GM23338 (cell line): ENCODE data around the gene CAMSAP1.

Experiments used
- CREB1 ChIP-seq: fragments of 250-450 bp; sonication (Bioruptor Pico); IDR thresholded peaks from 2 replicates; pipeline ENCODE4 v1.5.0; 2020; ENCODE audit warnings: low read depth, mild to moderate bottlenecking, moderate library complexity
- EZH2 ChIP-seq: fragments of 200-600 bp; sonication (generic); IDR thresholded peaks from one replicate; pipeline ENCODE4 v1.8.0; 2017; ENCODE audit warnings: antibody characterized with exemption, mild to moderate bottlenecking, low read depth; ENCODE audit not compliant: unreplicated experiment
- EZH2phosphoT487 ChIP-seq: fragments of 200-600 bp; sonication (generic); IDR thresholded peaks from one replicate; pipeline ENCODE4 v1.8.1; 2018; ENCODE audit warnings: antibody characterized with exemption; ENCODE audit not compliant: unreplicated experiment
- JUNB ChIP-seq: IDR thresholded peaks from one replicate; pipeline ENCODE4 v1.6.1; 2016; ENCODE audit warnings: antibody characterized with exemption; ENCODE audit not compliant: unreplicated experiment
- POLR2AphosphoS5 ChIP-seq: IDR thresholded peaks from 2 replicates; pipeline ENCODE4 v1.6.1; 2016; ENCODE audit warnings: antibody characterized with exemption, low read depth
- TF ChIP-seq, protein P1 (sequence below), 2 experiments: fragments of 200-600 bp in 1 of 2; sonication (generic) in 1 of 2; conservative IDR thresholded peaks; 2 replicates each; pipeline versions ENCODE4 v1.5.1 to v1.6.1; 2016 to 2017; ENCODE audit warnings: antibody characterized with exemption in 2 of 2, low read depth in 2 of 2, mild to moderate bottlenecking in 2 of 2, moderate library complexity in 1 of 2
- TF ChIP-seq, protein P2 (sequence below): IDR thresholded peaks from one replicate; pipeline ENCODE4 v1.6.1; 2018; ENCODE audit warnings: antibody characterized with exemption; ENCODE audit not compliant: unreplicated experiment

DNA sequence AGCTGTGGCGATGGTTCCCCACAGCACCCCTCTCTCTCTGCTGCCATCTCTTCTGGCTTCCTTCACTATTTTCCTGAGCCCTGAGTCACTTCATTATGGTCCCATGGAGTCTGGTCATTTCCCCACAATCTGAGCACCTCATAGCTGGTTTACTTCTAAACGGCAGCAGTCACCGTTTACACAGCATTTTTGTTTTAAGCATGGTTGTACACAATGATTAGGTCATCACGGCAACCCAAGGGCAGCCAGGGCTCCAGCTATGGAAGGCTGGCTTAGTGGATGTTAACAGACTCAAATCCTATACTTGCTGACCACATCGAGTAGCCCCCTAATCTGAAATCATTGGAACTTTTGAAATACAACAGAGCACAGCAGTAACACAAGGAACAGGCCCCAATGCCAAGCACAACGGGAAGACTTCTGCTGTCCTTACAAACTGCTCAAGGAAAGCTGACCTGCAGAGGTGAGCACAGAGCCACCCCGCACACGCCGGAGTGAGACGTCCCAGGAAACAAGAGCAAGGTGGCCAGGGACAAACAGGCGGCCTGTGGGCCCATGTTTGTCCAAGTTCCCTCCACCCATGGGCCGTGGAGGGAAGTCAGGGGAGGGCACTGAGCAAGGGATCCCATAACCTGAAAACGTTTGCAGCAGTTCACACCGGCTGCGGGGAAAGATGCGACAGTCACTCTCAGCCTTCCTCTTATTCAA is 22.9 kb downstream of the CAMSAP1 start:
- TF ChIP-seq EZH2phosphoT487 (no peak), POLR2AphosphoS5 (no peak), CREB1 (CRISPR knock-in tag) (no peak), EZH2 (no peak), JUNB (no peak)
- TF ChIP-seq, protein P1, sequence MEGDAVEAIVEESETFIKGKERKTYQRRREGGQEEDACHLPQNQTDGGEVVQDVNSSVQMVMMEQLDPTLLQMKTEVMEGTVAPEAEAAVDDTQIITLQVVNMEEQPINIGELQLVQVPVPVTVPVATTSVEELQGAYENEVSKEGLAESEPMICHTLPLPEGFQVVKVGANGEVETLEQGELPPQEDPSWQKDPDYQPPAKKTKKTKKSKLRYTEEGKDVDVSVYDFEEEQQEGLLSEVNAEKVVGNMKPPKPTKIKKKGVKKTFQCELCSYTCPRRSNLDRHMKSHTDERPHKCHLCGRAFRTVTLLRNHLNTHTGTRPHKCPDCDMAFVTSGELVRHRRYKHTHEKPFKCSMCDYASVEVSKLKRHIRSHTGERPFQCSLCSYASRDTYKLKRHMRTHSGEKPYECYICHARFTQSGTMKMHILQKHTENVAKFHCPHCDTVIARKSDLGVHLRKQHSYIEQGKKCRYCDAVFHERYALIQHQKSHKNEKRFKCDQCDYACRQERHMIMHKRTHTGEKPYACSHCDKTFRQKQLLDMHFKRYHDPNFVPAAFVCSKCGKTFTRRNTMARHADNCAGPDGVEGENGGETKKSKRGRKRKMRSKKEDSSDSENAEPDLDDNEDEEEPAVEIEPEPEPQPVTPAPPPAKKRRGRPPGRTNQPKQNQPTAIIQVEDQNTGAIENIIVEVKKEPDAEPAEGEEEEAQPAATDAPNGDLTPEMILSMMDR (conservative IDR thresholded peaks at IDR 0.05; ENCODE audit: low read depth in 2 of 2), result no peak
- TF ChIP-seq, protein P2, sequence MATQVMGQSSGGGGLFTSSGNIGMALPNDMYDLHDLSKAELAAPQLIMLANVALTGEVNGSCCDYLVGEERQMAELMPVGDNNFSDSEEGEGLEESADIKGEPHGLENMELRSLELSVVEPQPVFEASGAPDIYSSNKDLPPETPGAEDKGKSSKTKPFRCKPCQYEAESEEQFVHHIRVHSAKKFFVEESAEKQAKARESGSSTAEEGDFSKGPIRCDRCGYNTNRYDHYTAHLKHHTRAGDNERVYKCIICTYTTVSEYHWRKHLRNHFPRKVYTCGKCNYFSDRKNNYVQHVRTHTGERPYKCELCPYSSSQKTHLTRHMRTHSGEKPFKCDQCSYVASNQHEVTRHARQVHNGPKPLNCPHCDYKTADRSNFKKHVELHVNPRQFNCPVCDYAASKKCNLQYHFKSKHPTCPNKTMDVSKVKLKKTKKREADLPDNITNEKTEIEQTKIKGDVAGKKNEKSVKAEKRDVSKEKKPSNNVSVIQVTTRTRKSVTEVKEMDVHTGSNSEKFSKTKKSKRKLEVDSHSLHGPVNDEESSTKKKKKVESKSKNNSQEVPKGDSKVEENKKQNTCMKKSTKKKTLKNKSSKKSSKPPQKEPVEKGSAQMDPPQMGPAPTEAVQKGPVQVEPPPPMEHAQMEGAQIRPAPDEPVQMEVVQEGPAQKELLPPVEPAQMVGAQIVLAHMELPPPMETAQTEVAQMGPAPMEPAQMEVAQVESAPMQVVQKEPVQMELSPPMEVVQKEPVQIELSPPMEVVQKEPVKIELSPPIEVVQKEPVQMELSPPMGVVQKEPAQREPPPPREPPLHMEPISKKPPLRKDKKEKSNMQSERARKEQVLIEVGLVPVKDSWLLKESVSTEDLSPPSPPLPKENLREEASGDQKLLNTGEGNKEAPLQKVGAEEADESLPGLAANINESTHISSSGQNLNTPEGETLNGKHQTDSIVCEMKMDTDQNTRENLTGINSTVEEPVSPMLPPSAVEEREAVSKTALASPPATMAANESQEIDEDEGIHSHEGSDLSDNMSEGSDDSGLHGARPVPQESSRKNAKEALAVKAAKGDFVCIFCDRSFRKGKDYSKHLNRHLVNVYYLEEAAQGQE, result no peak
